ENCODE measurements around the gene PLA2G2F.

DNA sequence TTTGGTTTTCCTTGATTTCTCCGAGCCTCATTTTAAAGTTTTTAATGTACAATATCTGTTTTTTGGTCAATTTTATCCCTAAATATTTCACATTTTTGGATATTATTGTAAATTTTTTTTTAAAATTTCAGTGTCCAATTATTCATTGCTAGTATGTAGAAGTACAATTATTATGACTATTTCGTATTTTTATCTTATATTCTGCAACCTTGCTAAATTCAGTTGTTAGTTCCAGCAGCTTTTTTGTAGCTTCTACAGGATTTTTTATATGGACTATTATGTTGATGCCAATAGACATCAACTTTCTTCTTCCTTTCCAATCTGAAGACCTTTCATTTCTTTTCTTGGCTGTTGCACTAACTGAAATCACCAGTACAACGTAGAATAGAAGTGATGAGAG is 4.1 kb upstream of the PLA2G2F start:
- TF ChIP-seq, protein P1, sequence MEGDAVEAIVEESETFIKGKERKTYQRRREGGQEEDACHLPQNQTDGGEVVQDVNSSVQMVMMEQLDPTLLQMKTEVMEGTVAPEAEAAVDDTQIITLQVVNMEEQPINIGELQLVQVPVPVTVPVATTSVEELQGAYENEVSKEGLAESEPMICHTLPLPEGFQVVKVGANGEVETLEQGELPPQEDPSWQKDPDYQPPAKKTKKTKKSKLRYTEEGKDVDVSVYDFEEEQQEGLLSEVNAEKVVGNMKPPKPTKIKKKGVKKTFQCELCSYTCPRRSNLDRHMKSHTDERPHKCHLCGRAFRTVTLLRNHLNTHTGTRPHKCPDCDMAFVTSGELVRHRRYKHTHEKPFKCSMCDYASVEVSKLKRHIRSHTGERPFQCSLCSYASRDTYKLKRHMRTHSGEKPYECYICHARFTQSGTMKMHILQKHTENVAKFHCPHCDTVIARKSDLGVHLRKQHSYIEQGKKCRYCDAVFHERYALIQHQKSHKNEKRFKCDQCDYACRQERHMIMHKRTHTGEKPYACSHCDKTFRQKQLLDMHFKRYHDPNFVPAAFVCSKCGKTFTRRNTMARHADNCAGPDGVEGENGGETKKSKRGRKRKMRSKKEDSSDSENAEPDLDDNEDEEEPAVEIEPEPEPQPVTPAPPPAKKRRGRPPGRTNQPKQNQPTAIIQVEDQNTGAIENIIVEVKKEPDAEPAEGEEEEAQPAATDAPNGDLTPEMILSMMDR (conservative IDR thresholded peaks at IDR 0.05; ENCODE audit: low read depth, low read length) = no peak
- TF ChIP-seq EZH2 (IDR thresholded peaks at IDR 0.05; ENCODE audit: borderline replicate concordance, low read depth, low read length, poor library complexity, severe bottlenecking) = no peak
